ENCODE results near the gene ANXA5.

DNA sequence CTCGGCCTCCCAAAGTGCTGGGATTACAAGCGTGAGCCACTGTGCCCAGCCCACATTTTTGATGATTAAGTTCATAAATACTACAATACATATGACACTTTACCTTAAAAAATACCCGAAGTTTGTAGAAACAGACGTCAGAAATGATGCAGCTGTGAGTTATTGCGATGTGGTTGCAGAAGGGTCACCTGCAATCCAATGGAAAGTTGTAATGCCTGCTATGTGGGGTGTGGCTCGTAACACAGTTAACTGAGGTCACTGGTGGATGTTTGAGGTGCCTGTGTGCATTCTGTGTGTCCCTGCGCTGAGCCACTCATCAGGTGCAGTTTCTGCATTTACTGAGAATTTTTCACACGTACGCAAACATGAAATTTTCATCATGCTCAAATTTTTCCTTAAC is 64.1 kb downstream of the ANXA5 start:
- TF ChIP-seq, protein P1, sequence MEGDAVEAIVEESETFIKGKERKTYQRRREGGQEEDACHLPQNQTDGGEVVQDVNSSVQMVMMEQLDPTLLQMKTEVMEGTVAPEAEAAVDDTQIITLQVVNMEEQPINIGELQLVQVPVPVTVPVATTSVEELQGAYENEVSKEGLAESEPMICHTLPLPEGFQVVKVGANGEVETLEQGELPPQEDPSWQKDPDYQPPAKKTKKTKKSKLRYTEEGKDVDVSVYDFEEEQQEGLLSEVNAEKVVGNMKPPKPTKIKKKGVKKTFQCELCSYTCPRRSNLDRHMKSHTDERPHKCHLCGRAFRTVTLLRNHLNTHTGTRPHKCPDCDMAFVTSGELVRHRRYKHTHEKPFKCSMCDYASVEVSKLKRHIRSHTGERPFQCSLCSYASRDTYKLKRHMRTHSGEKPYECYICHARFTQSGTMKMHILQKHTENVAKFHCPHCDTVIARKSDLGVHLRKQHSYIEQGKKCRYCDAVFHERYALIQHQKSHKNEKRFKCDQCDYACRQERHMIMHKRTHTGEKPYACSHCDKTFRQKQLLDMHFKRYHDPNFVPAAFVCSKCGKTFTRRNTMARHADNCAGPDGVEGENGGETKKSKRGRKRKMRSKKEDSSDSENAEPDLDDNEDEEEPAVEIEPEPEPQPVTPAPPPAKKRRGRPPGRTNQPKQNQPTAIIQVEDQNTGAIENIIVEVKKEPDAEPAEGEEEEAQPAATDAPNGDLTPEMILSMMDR (IDR thresholded peaks at IDR 0.05): no peak
- TF ChIP-seq POLR2AphosphoS5 (IDR thresholded peaks at IDR 0.05): no peak
- TF ChIP-seq POLR2A (IDR thresholded peaks at IDR 0.05): no peak
